Measurements from ENCODE around the gene SLC6A11. TPM values are rescaled to one million over a fixed set of nuclear protein-coding genes. Genes with fewer than 3 reads are reported as not detected.

SLC6A11 gene
- total RNA-seq, 6 experiments from 2014 or later, result 0.05 TPM; not detected in 5

DNA sequence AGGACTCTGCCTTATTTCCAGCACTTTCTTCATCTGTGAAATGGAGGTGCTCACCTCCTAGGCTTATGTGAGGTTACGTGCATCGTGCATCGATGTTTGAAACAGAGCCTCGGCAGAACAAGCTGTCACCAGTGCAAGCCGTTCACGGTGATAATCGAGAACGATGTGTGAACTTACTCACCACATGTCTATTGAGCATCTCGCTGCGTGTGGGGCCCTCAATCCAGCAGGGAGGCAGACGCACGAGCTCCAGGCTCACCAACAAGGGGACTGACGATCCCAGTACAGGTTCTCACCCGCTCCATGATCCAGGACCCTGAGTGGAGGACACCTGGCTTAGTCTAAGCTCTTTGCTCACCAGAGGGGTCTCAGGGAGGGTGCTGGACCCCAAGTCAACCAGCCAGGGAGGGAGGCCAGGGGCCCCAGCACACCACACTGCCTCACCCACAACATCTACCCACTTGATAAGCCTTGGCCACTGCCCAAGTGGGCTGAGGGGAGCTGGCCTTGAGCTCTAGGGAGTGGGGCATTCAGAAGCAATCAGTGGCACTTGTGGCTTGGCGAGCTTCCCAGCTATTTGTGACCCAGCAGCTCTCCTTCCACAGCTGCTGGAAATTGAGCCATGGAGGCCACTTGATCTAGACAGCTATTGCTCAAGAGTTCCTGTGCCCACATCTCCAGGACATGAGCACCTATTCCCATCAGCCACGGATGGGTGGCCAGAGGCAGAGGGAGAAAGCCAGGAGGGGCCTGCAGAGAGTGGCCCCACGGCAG lies 142.1 kb downstream of the SLC6A11 start:
- peaks cover 59% of the 10 kb centered on the region for H3K27me3 Mint-ChIP-seq (ENCODE audit: insufficient read depth)
- no peak overlapping the region for H3K4me3 Mint-ChIP-seq
- H3K36me3 Mint-ChIP-seq (ENCODE audit: low read depth), result no peaks in the 10 kb centered on the region
- H3K27ac Mint-ChIP-seq, result no peak overlapping the region
- DNase-seq, result no peak
- TF ChIP-seq, protein P1, sequence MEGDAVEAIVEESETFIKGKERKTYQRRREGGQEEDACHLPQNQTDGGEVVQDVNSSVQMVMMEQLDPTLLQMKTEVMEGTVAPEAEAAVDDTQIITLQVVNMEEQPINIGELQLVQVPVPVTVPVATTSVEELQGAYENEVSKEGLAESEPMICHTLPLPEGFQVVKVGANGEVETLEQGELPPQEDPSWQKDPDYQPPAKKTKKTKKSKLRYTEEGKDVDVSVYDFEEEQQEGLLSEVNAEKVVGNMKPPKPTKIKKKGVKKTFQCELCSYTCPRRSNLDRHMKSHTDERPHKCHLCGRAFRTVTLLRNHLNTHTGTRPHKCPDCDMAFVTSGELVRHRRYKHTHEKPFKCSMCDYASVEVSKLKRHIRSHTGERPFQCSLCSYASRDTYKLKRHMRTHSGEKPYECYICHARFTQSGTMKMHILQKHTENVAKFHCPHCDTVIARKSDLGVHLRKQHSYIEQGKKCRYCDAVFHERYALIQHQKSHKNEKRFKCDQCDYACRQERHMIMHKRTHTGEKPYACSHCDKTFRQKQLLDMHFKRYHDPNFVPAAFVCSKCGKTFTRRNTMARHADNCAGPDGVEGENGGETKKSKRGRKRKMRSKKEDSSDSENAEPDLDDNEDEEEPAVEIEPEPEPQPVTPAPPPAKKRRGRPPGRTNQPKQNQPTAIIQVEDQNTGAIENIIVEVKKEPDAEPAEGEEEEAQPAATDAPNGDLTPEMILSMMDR (IDR thresholded peaks at IDR 0.05), result no peak
- no peaks in the 10 kb centered on the region for H3K9me3 Mint-ChIP-seq
- no peaks in the 10 kb centered on the region for H3K4me1 Mint-ChIP-seq (ENCODE audit: low read depth)

DNA sequence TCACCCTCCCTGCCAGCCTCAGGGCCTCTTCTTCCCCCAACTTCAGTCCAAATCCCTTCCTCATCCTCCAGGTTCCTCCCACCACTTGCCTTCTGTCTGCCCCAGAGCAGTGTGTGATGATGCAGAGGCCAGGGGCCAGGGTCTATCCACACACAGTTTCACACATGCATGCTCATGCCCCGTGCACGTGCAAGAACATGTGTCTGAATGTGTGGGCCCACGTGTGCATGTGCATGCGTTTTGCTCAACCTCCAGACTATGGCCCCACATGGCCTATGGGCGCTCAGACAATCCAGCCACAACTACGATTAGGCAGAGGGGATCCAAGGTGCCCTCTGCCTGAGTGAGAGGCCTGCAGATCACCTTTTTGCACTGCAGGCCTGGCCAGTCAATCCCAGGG lies 144.2 kb downstream of the SLC6A11 start:
- Mint-ChIP-seq H3K27me3 (ENCODE audit: insufficient read depth) (peaks cover 49% of the 10 kb centered on the region), H3K4me1 (ENCODE audit: low read depth) (no peaks in the 10 kb centered on the region), H3K36me3 (ENCODE audit: low read depth) (no peaks in the 10 kb centered on the region), H3K27ac (no peak overlapping the region), H3K9me3 (no peaks in the 10 kb centered on the region; the same call in 1 of the 2 replicates), H3K4me3 (no peak overlapping the region)
- TF ChIP-seq, protein P1 (IDR thresholded peaks at IDR 0.05), result no peak
- no peak for DNase-seq

DNA sequence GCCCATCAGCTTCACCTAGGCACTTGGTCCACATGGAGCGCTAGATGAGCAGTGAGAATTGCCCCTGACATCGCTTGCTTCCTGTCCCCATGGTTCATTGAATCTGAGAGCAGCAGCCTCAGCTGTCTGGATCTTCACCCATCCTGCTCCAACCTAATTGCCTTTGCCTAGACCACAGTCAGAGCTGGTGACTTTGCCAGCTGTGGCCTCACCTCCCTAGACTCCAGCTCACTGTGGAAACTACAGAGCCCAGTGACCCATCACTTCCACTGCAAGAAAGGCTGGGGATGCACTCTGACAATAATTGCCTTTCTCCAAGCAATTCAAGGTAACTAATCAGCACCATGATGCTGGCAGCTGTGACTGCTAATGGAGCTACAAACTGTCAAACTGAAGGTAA lies 145.9 kb downstream of the SLC6A11 start:
- peaks cover 38% of the 10 kb centered on the region for H3K27me3 Mint-ChIP-seq (ENCODE audit: insufficient read depth)
- H3K4me3 Mint-ChIP-seq, result no peak overlapping the region
- H3K36me3 Mint-ChIP-seq (ENCODE audit: low read depth), result no peaks in the 10 kb centered on the region
- no peak overlapping the region for H3K27ac Mint-ChIP-seq
- TF ChIP-seq, protein P1 (IDR thresholded peaks at IDR 0.05), result no peak
- DNase-seq, result no peak
- H3K9me3 Mint-ChIP-seq, result no peaks in the 10 kb centered on the region; the same call in 1 of the 2 replicates
- H3K4me1 Mint-ChIP-seq (ENCODE audit: low read depth), result no peaks in the 10 kb centered on the region

DNA sequence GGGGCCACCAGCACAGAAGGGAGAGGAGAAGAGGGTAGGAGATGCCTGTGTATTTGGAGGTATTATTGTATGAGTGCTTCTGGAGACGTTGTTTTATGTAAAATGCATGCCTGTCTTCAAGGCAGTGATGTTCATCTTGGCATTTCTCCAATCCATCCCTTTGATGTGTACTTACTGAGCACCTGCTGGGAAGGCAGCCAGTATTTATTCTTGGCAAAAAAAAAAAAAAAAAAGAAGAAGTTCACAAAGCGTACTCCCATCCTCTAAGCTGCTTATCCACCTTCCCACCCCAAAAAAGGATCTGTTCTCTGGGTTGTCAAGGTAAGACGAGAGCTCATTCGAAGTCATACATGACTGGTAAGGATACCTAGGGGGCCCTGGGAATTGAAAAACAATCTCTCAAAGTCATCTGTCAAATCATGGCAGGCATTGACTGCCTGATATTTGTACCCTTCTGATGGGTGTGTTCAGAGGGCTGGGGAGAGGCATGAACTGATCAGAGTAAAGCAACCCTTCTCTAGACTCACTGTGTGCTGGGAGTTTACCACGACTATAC lies 146.5 kb downstream of the SLC6A11 start:
- no peaks in the 10 kb centered on the region for H3K36me3 Mint-ChIP-seq (ENCODE audit: low read depth)
- DNase-seq, result no peak
- H3K9me3 Mint-ChIP-seq, result no peaks in the 10 kb centered on the region; the same call in 1 of the 2 replicates
- no peak overlapping the region for H3K27ac Mint-ChIP-seq
- peaks cover 41% of the 10 kb centered on the region for H3K27me3 Mint-ChIP-seq (ENCODE audit: insufficient read depth)
- no peak overlapping the region for H3K4me3 Mint-ChIP-seq
- H3K4me1 Mint-ChIP-seq (ENCODE audit: low read depth), result no peaks in the 10 kb centered on the region
- TF ChIP-seq, protein P1 (IDR thresholded peaks at IDR 0.05), result no peak

DNA sequence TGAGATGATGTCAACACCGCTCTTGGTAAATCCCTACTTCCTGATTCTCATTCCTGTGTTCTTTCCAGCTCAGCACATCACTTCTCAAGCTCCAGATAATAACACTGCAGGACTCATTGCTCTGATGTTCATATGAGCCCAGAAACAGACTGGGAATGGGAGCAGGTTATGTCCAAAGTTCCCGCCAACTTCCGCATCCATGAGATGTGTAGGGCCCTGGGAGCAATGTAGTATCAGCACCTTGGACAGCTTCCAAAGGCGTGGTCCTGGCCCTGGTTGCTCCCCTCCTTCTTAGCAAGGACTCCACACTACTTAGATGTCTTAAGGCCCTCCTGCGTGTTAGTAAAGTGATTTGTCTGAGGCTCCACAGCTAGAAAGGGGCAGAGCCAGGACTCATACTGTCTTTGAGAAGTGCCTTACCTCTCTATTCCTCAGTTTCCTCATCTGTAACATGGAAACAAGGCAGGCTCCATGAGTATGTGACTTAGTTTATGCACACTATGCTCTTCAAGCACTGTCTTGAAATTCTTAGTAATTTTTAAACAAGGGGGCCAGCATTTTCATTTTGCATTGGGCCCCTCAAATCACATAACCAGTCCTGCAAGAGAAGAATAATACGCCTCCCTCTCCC lies 148.6 kb downstream of the SLC6A11 start:
- no peak for DNase-seq
- no peaks in the 10 kb centered on the region; the same call in 1 of the 2 replicates for H3K9me3 Mint-ChIP-seq
- no peak overlapping the region for H3K27ac Mint-ChIP-seq
- no peak overlapping the region for H3K4me3 Mint-ChIP-seq
- H3K36me3 Mint-ChIP-seq (ENCODE audit: low read depth), result no peaks in the 10 kb centered on the region
- H3K27me3 Mint-ChIP-seq (ENCODE audit: insufficient read depth), result peaks cover 36% of the 10 kb centered on the region
- H3K4me1 Mint-ChIP-seq (ENCODE audit: low read depth), result no peaks in the 10 kb centered on the region
- TF ChIP-seq, protein P1 (IDR thresholded peaks at IDR 0.05), result no peak
